Heart left ventricle (tissue), 16 donors: ENCODE data around the gene BSPRY. TPM values are rescaled to one million over a fixed set of nuclear protein-coding genes. Genes with fewer than 3 reads are reported as not detected.

Experiments used
- ATAC-seq, 4 donors: fragments of 200-7000 bp; cut with Tn5 transposase; one replicate each; pipeline ENCODE4 v1.9.1; 2020 to 2022; ENCODE audit warnings: moderate library complexity in 4 of 4, mild to moderate bottlenecking in 3 of 4, moderate number of reproducible peaks in 1 of 4
- DNase-seq, 5 donors: peaks; one replicate each; pipeline ENCODE4 v3.0.0-alpha.2; 2020
- H3K27ac ChIP-seq, 12 donors: fragments of 200-600 bp; sonication (generic) in 4 of 12; one replicate each; pipeline versions ENCODE4 v1.5.0 to v1.8.0; 2016 to 2022; ENCODE audit warnings: mild to moderate bottlenecking in 2 of 12
- H3K27me3 ChIP-seq, 9 donors: fragments of 200-600 bp; sonication (generic) in 2 of 9; one replicate each; pipeline versions ENCODE4 v1.5.1 to v1.8.0; 2016 to 2022; ENCODE audit warnings: mild to moderate bottlenecking in 3 of 9
- H3K36me3 ChIP-seq, 9 donors: fragments of 200-600 bp; sonication (generic) in 2 of 9; one replicate each; pipeline versions ENCODE4 v1.5.0 to v1.8.0; 2018 to 2022; ENCODE audit warnings: mild to moderate bottlenecking in 2 of 9
- H3K4me1 ChIP-seq, 12 donors: fragments of 200-600 bp; sonication (generic) in 4 of 12; one replicate each; pipeline versions ENCODE4 v1.5.0 to v1.8.0; 2016 to 2022; ENCODE audit warnings: mild to moderate bottlenecking in 3 of 12
- H3K4me3 ChIP-seq, 12 donors: fragments of 200-600 bp; sonication (generic) in 4 of 12; one replicate each; pipeline versions ENCODE4 v1.5.0 to v1.8.0; 2017 to 2022; ENCODE audit warnings: mild to moderate bottlenecking in 9 of 12, moderate library complexity in 4 of 12
- H3K9me3 ChIP-seq, 12 donors: fragments of 200-600 bp; sonication (generic) in 4 of 12; one replicate each; pipeline versions ENCODE4 v1.5.0 to v1.8.0; 2016 to 2022; ENCODE audit warnings: mild to moderate bottlenecking in 1 of 12
- POLR2A ChIP-seq, 2 donors: fragments of 450-650 bp; IDR thresholded peaks; one replicate each; pipeline ENCODE4 v1.6.1; 2017; ENCODE audit warnings: antibody characterized with exemption in 2 of 2, mild to moderate bottlenecking in 2 of 2, moderate library complexity in 2 of 2
- WGBS, 4 donors: extraction: QIAGEN DNeasy Blood & Tissue Kit in 2 of 4; methylation state at CpG; one replicate each; pipeline versions ENCODE4 v1.1.5 to v1.1.7; 2013 to 2018; 5-methylcytosine and 5-hydroxymethylcytosine counted together
- intact Hi-C, 10 donors: fragments of 100-400 bp; cut with DNase I; formaldehyde crosslinking; loops; one replicate each; pipeline versions ENCODE4 v1.11.1 to v1.14.2; 2022
- polyA plus RNA-seq, 2 donors: library from polyadenylated mRNA; stranded (reverse); fragments of 200-250 nt; gene quantifications; one replicate each; pipeline ENCODE4 v1.2.3, GENCODE V29; 2013
- total RNA-seq, 9 donors: library from RNA; depleted of rRNA in 2 of 9; stranded (reverse); fragments of >200 nt in 2 of 9; fragmentation: NEBNext Ultra II Directional in 3 of 9; extraction: Animal tissue kit (Norgen Biotek cat#: 25700) in 3 of 9; gene quantifications; one replicate each; pipeline versions ENCODE4 v1.1.0 to v1.2.4, GENCODE V29; 2016 to 2023
- TF ChIP-seq, protein P1 (sequence below), 12 donors: fragments of 200-600 bp; sonication (generic) in 4 of 12; IDR thresholded peaks; one replicate each; pipeline versions ENCODE4 v1.5.0 to v1.8.0; 2018 to 2022; ENCODE audit warnings: antibody characterized with exemption in 12 of 12, mild to moderate bottlenecking in 5 of 12
- donor health status: ischemic (EF 13 %, LVEDD 7.1; RV severe dilation, severe dysfunction).
- donor health status: healthy with polysubstance abuse.
- donor health status: DM: no; HTN: yes; CAD: no.
- donor health status: DM: no; HTN: no; CAD: no.
- donor health status: ischemic (EF 25% LVEDD 6.9; RV normal size, moderate dysfunction).
- donor health status: ischemic (EF 25% LVEDD 5.7; RV mildly dilated, moderate dysfunction).
- donor health status: healthy.
- donor health status: DM: yes; HTN: yes; CAD: no.
- donor health status: ischemic (EF 35%, LVEDD 5.7; RV mildly dilated, moderate dysfunction).
- donor health status: nonischemic (EF 11% LVEDD 7.7; RV severe dilation, severe dysfunction).
- donor health status: DM: yes; HTN: yes; CAD: no.
- donor health status: PGD.
- donor health status: ischemic (EF 29% LVEDD 5.4; RV normal size, mild dysfunction).
- donor health status: nonischemic (EF 23%, LVEDD 6.1; RV moderate dilation, normal function).

Gene BSPRY
- total and polyA plus RNA-seq, 11 donors: 0.39 to 7.6 (median 1.7) TPM; not detected in 1

DNA sequence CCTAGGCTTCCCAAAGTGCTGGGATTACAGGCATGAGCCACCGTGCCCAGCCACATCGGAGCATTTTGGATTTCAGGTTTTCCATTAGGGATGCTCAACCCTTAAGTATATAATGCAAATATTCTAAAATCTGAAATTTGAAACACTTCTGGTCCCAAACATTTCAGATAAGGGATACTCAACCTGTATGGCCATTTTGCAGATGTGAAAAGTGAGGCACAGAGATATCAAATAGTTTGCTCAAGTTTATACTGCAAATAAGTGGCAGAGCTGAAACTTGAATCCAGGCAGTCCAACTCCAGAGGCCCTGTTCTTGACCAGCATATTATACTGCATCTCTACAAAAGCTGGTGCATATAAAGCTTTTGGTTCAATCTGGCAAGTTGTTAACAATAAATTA, 11.6 kb upstream of the BSPRY start:
- no peaks in the 10 kb centered on the region for H3K36me3 ChIP-seq
- peaks cover 0 to 14% (median 8%) of the 10 kb centered on the region in 12 donors for H3K4me1 ChIP-seq
- ATAC-seq: no peak
- H3K27me3 ChIP-seq: no peaks in the 10 kb centered on the region
- no peak overlapping the region for H3K27ac ChIP-seq
- intact Hi-C loops: no loop called here
- 89 to 100% (median 95%) methylated on average over 2 of the region's 2 CpGs for WGBS, 4 donors
- no peaks in the 10 kb centered on the region for H3K9me3 ChIP-seq
- no peak for DNase-seq
- TF ChIP-seq, protein P1, sequence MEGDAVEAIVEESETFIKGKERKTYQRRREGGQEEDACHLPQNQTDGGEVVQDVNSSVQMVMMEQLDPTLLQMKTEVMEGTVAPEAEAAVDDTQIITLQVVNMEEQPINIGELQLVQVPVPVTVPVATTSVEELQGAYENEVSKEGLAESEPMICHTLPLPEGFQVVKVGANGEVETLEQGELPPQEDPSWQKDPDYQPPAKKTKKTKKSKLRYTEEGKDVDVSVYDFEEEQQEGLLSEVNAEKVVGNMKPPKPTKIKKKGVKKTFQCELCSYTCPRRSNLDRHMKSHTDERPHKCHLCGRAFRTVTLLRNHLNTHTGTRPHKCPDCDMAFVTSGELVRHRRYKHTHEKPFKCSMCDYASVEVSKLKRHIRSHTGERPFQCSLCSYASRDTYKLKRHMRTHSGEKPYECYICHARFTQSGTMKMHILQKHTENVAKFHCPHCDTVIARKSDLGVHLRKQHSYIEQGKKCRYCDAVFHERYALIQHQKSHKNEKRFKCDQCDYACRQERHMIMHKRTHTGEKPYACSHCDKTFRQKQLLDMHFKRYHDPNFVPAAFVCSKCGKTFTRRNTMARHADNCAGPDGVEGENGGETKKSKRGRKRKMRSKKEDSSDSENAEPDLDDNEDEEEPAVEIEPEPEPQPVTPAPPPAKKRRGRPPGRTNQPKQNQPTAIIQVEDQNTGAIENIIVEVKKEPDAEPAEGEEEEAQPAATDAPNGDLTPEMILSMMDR (IDR thresholded peaks at IDR 0.05): no peak
- TF ChIP-seq POLR2A (IDR thresholded peaks at IDR 0.05): no peak
- H3K4me3 ChIP-seq: no peak overlapping the region

DNA sequence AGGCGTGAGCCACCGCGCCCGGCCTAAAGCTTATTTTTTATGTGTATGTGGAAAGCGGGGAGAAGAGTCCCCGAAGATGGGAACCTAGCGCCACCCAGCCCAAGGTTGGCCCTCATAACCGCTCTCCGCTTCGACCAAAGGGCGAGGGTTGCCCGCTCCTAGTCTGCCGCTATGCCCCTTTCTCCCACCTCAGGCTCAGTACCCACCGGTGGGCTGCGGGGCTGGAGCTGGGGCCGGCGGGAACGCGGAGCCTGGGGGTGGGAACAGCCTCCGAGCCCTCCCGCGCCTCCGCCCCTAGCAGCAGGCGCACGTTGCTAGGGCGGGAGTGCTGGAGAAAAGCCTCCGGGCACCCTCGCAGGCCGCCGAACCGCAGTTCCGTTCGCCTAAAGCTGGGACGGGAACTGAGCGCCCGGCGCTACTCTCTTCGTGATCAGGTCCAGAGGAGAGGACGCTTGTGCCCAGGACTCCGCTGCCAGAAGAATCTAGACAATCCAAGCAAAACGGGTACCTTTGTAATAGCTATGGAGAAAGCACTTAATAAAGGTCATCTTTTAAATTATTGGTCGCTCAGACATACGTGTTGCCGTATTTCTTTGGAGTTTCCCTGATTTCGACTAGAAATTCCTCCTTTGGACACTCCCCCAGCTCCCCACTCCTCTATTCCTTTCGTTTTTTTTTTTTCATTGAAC, 9.2 kb upstream of the BSPRY start, which contains the start of gene WDR31:
TSS of gene WDR31 (minus strand) at position 265 of the 689 bp plus-strand sequence. CDS start 8,253 bp downstream, outside the sequence.
- intact Hi-C loops: loop anchor here in 8 of 10 donors (2.0 to 10.0 kb wide), 6 partner anchors 37 to 65 kb away; partner anchors contain the start of genes ALAD (in 4 of the 8), HDHD3 (in 3 of the 8), CDC26 (in 1 of the 8) and PRPF4 (in 1 of the 8)

DNA sequence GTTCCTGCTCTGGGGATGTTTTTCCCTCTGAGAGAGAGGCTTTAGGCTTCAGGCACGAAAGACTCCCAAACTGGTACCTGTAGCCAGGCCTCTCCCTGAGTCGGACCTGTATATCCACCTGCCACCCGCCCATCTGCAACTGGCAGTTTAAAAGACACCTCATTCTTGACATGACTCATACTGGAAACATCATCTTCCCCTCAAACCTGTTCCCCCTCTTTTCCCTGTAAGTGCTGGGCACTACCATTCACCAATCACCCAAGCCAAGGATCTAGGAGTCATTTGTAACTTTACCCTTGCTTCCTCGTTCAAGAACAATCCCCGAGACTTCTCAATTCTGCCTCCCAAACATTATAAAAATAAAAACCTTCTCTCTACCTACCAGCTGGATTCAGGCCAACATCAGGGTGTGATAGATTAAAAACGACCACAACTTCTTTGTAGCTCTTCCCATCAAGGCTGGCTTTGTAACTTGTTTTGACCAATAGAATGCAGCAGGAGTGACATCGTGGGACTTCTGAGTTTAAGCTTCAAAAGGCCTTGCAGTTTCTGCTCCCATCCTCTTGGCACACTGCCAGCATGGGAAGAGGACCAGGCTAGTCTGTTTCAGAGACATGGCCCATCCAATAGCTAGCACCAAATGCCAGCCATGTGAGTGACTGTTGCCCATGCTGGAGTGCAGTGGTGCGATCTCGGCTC, 7.5 kb upstream of the BSPRY start:
- DNase-seq (no peak), ATAC-seq (no peak)
- Histone ChIP-seq H3K4me3 (no peak overlapping the region), H3K9me3 (no peaks in the 10 kb centered on the region), H3K4me1 (peaks cover 0 to 26% (median 12%) of the 10 kb centered on the region in 12 donors), H3K27ac (no peak overlapping the region), H3K36me3 (no peaks in the 10 kb centered on the region), H3K27me3 (no peaks in the 10 kb centered on the region)
- WGBS, 4 donors: 70 to 74% (median 73%) methylated on average over 9 of the region's 9 CpGs
- intact Hi-C loops: loop anchor here in 8 of 10 donors (2.0 to 10.0 kb wide), 6 partner anchors 35 to 67 kb away; partner anchors contain the start of genes ALAD (in 4 of the 8), HDHD3 (in 3 of the 8), CDC26 (in 1 of the 8) and PRPF4 (in 1 of the 8)
- no peak for TF ChIP-seq POLR2A (IDR thresholded peaks at IDR 0.05)
- TF ChIP-seq, protein P1 (IDR thresholded peaks at IDR 0.05): no peak

More for the DNA sequence above, 9.2 kb upstream of the BSPRY start, which contains the start of gene WDR31:
- H3K36me3 ChIP-seq: no peaks in the 10 kb centered on the region
- peak within 1 kb of the TSS; percentile 43 to 99 (median 80) for H3K4me3 ChIP-seq
- no peaks in the 10 kb centered on the region for H3K27me3 ChIP-seq
- 1 to 2% (median 1%) methylated on average over 29 to 46 of the region's 46 CpGs for WGBS, 4 donors
- peak in 1 of 2 donors; percentile 52 for TF ChIP-seq POLR2A (IDR thresholded peaks at IDR 0.05)
- TF ChIP-seq, protein P1 (IDR thresholded peaks at IDR 0.05): peak in 2 of 12 donors; percentile 8 to 31
- peak within 1 kb of the TSS; percentile 37 to 90 (median 80) for H3K27ac ChIP-seq
- ATAC-seq (peak; percentile 72 to 91 (median 90)), DNase-seq (peak; percentile 87 to 93 (median 89))
- H3K9me3 ChIP-seq: no peaks in the 10 kb centered on the region
- peaks cover 0 to 26% (median 12%) of the 10 kb centered on the region in 12 donors for H3K4me1 ChIP-seq
